Loucy (cell line): Measurements from ENCODE around the gene NR1D2.

Experiments
- EZH2phosphoT487 ChIP-seq: fragments of 200-600 bp; IDR thresholded peaks from 2 replicates; pipeline ENCODE4 v1.6.1; 2018; ENCODE audit warnings: antibody characterized with exemption, mild to moderate bottlenecking, moderate library complexity, borderline replicate concordance
- TF ChIP-seq, protein P1 (sequence below): fragments of 200-600 bp; sonication (generic); conservative IDR thresholded peaks from 2 replicates; pipeline ENCODE4 v1.5.1; 2014; ENCODE audit warnings: mild to moderate bottlenecking, antibody characterized with exemption, low read length

- TF ChIP-seq, protein P1, sequence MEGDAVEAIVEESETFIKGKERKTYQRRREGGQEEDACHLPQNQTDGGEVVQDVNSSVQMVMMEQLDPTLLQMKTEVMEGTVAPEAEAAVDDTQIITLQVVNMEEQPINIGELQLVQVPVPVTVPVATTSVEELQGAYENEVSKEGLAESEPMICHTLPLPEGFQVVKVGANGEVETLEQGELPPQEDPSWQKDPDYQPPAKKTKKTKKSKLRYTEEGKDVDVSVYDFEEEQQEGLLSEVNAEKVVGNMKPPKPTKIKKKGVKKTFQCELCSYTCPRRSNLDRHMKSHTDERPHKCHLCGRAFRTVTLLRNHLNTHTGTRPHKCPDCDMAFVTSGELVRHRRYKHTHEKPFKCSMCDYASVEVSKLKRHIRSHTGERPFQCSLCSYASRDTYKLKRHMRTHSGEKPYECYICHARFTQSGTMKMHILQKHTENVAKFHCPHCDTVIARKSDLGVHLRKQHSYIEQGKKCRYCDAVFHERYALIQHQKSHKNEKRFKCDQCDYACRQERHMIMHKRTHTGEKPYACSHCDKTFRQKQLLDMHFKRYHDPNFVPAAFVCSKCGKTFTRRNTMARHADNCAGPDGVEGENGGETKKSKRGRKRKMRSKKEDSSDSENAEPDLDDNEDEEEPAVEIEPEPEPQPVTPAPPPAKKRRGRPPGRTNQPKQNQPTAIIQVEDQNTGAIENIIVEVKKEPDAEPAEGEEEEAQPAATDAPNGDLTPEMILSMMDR = no peak
- TF ChIP-seq EZH2phosphoT487 = no peak
These were observed 3.7 kb downstream of the NR1D2 start for GRCh38 chr3:23948761-23949160.
